Bronchial epithelial cell (primary cell): ENCODE data around the gene ARHGAP6. TPM values are rescaled to one million over a fixed set of nuclear protein-coding genes. Genes with fewer than 3 reads are reported as not detected.

Experiments
- DNase-seq: peaks from one replicate; pipeline ENCODE4 v3.0.0-alpha.2; 2010; ENCODE audit warnings: low read depth
- FAIRE-seq: peaks from 2 replicates; lab custom pipeline; 2011; peaks lifted over from hg19 to GRCh38; lab: Jason Lieb, UNC
- H3K27me3 ChIP-seq: 2 replicates; pipeline ENCODE4 v1.5.1; 2011; ENCODE audit warnings: low read length; ENCODE audit not compliant: control insufficient read depth, insufficient read depth
- H3K36me3 ChIP-seq: 2 replicates; pipeline ENCODE4 v1.5.1; 2011; ENCODE audit warnings: low read length; ENCODE audit not compliant: control insufficient read depth, insufficient read depth
- H3K4me3 ChIP-seq: 2 replicates; pipeline ENCODE4 v1.5.1; 2011; ENCODE audit warnings: mild to moderate bottlenecking, low read depth, low read length, control low read depth
- CTCF ChIP-seq: IDR thresholded peaks from 2 replicates; pipeline ENCODE4 v1.5.1; 2011; ENCODE audit warnings: mild to moderate bottlenecking, moderate library complexity, low read length, control low read depth, inconsistent platforms; ENCODE audit not compliant: insufficient read depth, severe bottlenecking
- total RNA-seq: library from RNA; depleted of rRNA; stranded (reverse); fragments of >200 nt; gene quantifications from 2 replicates; pipeline ENCODE4 v1.2.1, GENCODE V29; 2014

ARHGAP6 gene
- total RNA-seq, 1 donor from 2014 or later = under 0.01 TPM

DNA sequence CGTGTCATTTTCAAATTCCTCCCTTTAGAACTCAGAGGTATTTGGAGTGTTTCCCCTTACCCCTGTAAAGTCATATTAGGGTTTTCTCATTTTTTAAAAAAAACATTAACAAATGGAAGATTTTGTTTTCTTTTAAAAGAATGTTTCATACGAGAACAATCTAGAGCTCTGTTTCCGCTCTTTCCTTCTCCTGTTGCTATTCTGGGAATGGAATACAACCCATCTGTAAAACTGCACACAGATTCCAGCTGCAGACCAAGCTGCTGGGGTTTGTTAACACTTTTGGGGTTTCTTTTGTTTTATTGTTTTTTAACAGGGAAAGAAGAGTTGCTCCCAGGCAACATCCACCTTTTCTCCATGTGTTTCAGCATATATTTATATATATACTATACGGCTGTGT is 493.3 kb downstream of the ARHGAP6 start:
- FAIRE-seq = no peak
- no peak for DNase-seq

GRCh38 chrX:11171956-11172355 is 493.8 kb downstream of the ARHGAP6 start:
- no peak for FAIRE-seq
- Histone ChIP-seq H3K36me3 (no peaks in the 10 kb centered on the region), H3K4me3 (no peak overlapping the region), H3K27me3 (no peaks in the 10 kb centered on the region)
- TF ChIP-seq CTCF = no peak
- no peak for DNase-seq

More for the DNA sequence above, 493.3 kb downstream of the ARHGAP6 start:
- TF ChIP-seq CTCF = no peak
- Histone ChIP-seq H3K36me3 (no peaks in the 10 kb centered on the region), H3K27me3 (no peaks in the 10 kb centered on the region), H3K4me3 (no peak overlapping the region)

DNA sequence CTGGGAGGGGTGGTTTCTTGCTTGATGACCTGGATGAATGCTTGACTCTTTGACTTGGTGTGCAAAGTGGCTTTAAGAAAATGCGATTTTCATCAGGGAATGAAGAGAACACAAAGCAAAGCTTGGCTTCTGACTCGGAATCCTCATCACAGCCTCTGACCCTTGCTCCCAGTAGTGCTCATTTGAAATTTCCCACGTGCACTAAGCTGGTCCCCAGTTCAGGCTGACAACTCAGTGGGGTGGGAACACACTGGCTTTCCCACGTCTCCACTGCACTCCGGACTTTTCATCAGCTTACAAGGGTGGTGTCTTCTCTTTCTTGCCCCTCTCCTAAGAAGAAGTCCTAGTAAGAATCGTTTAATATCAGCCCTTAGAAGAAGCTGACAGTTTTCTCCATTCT is 501.3 kb downstream of the ARHGAP6 start:
- FAIRE-seq (no peak), DNase-seq (no peak)
- H3K36me3 ChIP-seq = no peaks in the 10 kb centered on the region
- TF ChIP-seq CTCF = no peak
- H3K27me3 ChIP-seq = no peaks in the 10 kb centered on the region
- no peak overlapping the region for H3K4me3 ChIP-seq

GRCh38 chrX:11159149-11159548 is 506.6 kb downstream of the ARHGAP6 start:
- FAIRE-seq (no peak), DNase-seq (no peak)
- no peak for TF ChIP-seq CTCF
- Histone ChIP-seq H3K36me3 (no peaks in the 10 kb centered on the region), H3K27me3 (no peaks in the 10 kb centered on the region), H3K4me3 (no peak overlapping the region)

DNA sequence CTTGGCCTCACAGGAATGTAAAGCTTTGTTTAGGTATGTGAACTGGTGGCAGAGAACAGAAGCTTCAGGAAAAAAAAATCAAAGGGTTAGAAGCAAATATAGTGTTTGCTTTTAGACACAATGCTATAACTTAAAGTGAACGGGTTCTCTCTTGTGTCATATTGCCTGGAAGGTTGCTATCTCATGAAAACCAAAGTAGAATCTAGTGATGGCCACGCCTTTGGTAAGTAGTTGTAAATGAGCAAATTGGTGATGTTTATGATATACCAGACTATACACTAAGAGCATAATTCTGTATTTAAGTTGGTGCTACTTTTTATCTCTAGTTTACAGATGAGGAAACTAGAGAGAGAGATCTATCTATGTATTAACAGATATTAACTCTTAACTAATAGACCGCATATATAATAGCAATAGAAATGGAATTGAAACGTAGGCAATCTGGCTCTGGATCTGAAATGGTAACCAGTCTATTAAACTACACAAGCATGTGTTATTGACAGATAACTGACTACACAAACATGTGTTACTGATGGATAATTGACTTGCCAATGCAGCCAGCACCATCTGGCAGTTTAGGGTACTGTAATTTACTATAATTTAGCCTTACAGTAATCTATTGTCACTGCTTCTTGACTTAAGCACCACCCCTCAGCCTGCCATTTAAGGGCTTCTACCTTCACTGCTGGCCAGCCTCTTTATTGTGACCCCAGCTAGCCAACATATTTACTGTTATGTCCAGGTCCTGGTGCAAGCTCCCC is 513.7 kb downstream of the ARHGAP6 start:
- no peak for TF ChIP-seq CTCF
- no peak for FAIRE-seq
- H3K36me3 ChIP-seq = no peaks in the 10 kb centered on the region
- H3K27me3 ChIP-seq = no peaks in the 10 kb centered on the region
- DNase-seq = no peak
- no peak overlapping the region for H3K4me3 ChIP-seq

DNA sequence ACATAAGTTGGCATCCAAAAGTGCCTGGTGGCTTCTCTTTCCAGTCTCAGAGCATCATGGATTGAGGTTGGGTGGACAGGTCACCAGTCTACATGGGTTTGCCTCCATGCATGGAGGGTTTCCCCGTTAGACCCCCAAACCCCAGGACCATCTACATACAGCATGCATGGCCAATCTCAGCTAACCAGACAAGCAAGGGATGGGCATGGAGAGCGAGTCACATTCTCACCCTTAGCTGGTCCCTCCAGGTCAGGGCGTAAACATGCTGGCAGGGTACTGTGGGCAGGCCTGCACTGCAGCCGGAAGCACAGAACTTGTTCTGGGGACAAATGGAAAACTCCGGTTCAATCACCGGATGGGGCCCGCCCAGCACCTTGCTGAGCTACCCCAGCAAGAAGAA is 517.3 kb downstream of the ARHGAP6 start:
- FAIRE-seq = no peak
- no peak for DNase-seq
- no peak for TF ChIP-seq CTCF
- no peaks in the 10 kb centered on the region for H3K27me3 ChIP-seq
- no peaks in the 10 kb centered on the region for H3K36me3 ChIP-seq
- H3K4me3 ChIP-seq = no peak overlapping the region
